GM18499 (cell line): ENCODE measurements around the gene PCK1.

Source experiments
- ATAC-seq: cut with Tn5 transposase; IDR thresholded peaks from one replicate; pipeline ENCODE4 v1.9.1; 2021; ENCODE audit warnings: moderate number of reproducible peaks; ENCODE audit not compliant: insufficient read depth, unreplicated experiment

Gene PCK1

DNA sequence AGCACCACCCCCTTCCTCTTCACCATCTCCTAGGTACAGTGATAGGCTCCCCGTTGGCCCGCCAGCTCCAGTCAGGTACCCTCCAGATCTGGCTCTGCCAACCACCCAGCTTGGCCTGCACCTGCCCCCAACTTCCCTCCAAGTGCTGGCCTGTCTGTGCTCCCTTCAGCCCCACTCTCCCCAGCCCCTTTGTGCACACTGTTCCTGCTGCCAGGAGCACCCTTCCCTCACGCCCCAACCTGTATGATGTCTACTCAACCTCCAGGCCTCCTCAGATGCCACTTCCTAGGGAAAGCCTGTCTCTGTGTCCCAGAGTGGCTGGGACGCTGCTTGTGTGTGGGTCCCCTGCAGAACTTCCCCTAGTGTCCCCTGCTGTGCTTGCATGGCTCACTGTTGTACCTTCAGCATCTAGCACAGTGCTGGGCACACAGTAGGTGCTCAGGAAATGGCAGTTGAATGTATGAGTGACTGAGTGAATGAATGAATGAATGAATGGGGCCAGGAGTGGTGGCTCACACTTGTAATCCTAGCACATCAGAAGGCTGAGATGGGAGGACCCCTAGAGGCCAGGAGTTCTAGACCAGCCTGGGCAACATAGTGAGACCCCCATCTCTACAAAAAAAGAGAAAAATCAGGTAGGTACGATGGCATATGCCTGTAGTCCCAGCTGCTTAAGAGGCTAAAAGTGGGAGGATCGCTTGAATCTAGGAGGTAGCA lies 56.3 kb downstream of the PCK1 start:
- ATAC-seq, result no peak
